ENCODE data around the gene CYP27B1. TPM values are rescaled to one million over a fixed set of nuclear protein-coding genes. Genes with fewer than 3 reads are reported as not detected.
"Not testable (repeated sequence)": the region's sequence is repeated elsewhere in the genome, so short reads cannot be mapped to it uniquely, and the experiment has no call there.

CYP27B1 gene
- total and polyA plus RNA-seq, 8 donors, result 0.58 to 4.7 (median 1.5) TPM

- peaks cover 0 to 100% of the 10 kb centered on the region in 2 donors for H3K36me3 ChIP-seq
- no peak overlapping the region for H3K27ac ChIP-seq
- no peak overlapping the region for H3K4me3 ChIP-seq
- no peak for TF ChIP-seq CTCF (IDR thresholded peaks at IDR 0.05)
- intact Hi-C loops (cut with DNase I), result no loop called here
- H3K27me3 ChIP-seq, result no peaks in the 10 kb centered on the region
- no peaks in the 10 kb centered on the region for H3K4me1 ChIP-seq
- ATAC-seq (no peak), DNase-seq (no peak)
- H3K9me3 ChIP-seq, result no peaks in the 10 kb centered on the region
Measured at GRCh38 chr12:57716305-57716704, 50.6 kb downstream of the CYP27B1 start.

DNA sequence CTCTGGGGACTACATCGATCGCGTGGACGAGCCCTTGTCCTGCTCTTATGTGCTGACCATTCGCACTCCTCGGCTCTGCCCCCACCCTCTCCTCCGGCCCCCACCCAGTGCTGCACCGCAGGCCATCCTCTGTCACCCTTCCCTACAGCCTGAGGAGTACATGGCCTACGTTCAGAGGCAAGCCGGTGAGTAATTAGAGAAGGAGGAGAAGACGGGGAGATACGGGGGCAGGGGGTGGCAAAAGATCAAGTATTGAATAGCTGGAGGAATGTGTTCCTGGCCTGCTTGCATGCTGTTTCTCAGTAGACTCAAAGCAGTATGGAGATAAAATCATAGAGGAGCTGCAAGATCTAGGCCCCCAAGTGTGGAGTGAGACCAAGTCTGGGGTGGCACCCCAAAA is 51.1 kb downstream of the CYP27B1 start:
- DNase-seq, result no peak
- peaks cover 0 to 96% of the 10 kb centered on the region in 2 donors for H3K36me3 ChIP-seq

DNA sequence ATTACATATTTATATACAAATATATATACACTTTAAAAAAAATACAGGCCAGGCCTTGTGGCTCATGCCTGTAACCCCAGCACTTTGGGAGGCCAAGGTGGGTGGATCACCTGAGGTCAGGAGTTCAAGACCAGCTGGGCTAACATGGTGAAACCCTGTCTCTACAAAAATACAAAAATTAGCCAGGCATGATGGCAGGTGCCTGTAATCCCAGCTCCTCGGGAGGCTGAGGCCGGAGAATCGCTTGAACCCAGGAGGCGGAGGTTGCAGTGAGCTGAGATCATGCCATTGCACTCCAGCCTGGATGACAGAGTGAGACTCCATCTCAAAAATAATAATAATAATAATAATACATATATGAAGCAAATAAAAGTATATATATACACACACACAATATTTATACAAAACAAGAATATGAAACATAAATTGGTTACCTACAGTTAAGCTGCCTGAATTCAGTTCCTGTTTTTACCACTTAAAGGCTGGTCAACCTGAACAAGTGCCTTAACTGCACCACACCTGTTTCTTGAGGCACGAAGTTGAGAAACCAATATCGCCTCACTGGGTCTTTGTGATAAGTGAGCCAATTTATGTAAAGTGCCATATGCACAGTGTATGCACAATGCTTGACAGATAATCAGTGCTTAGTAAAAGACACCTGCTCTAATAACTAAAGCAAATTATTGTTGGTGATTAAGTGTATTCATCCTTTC is 51.7 kb downstream of the CYP27B1 start:
- H3K4me3 ChIP-seq; intact Hi-C loops (cut with DNase I); H3K27ac ChIP-seq; H3K4me1 ChIP-seq; H3K27me3 ChIP-seq; ATAC-seq; H3K9me3 ChIP-seq; DNase-seq: not testable (repeated sequence)
- H3K36me3 ChIP-seq, result peaks cover 0 to 93% of the 10 kb centered on the region in 2 donors

More for the DNA sequence above, 51.1 kb downstream of the CYP27B1 start:
- Histone ChIP-seq H3K4me1 (no peaks in the 10 kb centered on the region), H3K27ac (no peak overlapping the region), H3K27me3 (no peaks in the 10 kb centered on the region), H3K4me3 (no peak overlapping the region), H3K9me3 (no peaks in the 10 kb centered on the region)
- no peak for TF ChIP-seq CTCF (IDR thresholded peaks at IDR 0.05)
- ATAC-seq, result no peak
- intact Hi-C loops (cut with DNase I), result no loop called here

GRCh38 chr12:57713209-57713608 is 53.7 kb downstream of the CYP27B1 start:
- no peak overlapping the region for H3K27ac ChIP-seq
- TF ChIP-seq CTCF (IDR thresholded peaks at IDR 0.05), result no peak
- ATAC-seq (no peak), DNase-seq (no peak)
- H3K9me3 ChIP-seq, result no peaks in the 10 kb centered on the region
- H3K4me1 ChIP-seq, result no peaks in the 10 kb centered on the region
- H3K36me3 ChIP-seq, result peaks cover 0 to 84% of the 10 kb centered on the region in 2 donors
- H3K27me3 ChIP-seq, result no peaks in the 10 kb centered on the region
- intact Hi-C loops (cut with DNase I), result no loop called here
- no peak overlapping the region for H3K4me3 ChIP-seq

GRCh38 chr12:57712701-57713100 is 54.2 kb downstream of the CYP27B1 start:
- no peak for TF ChIP-seq CTCF (IDR thresholded peaks at IDR 0.05)
- intact Hi-C loops (cut with DNase I), result no loop called here
- ATAC-seq (no peak), DNase-seq (no peak)
- Histone ChIP-seq H3K4me3 (no peak overlapping the region), H3K9me3 (no peaks in the 10 kb centered on the region), H3K27ac (no peak overlapping the region), H3K36me3 (peaks cover 0 to 84% of the 10 kb centered on the region in 2 donors), H3K27me3 (no peaks in the 10 kb centered on the region), H3K4me1 (no peaks in the 10 kb centered on the region)

Small RNA genes within 50 kb of the gene (microRNA-seq; reads per million reads assigned to microRNA genes)
- gene MIR6759, result 0 reads per million in 2 donors

Other genes with a start within 250 kb of the CYP27B1 start
- gene DDIT3, start 246.6 kb downstream of the CYP27B1 start, total RNA-seq, result 10 to 100 TPM; 18.3 to 27.2 TPM
- 10 to 100 TPM; 16.4 to 29.4 (median 19.3) TPM for gene DDIT3, start 246.6 kb downstream of the CYP27B1 start, polyA plus RNA-seq (ENCODE audit: insufficient read length in 6 of 6)
- 100 to 1,000 TPM in 1 of 2 donors, 10 to 100 TPM in 1; 69.1 to 111 TPM for gene MBD6, start 244.3 kb downstream of the CYP27B1 start, total RNA-seq
- 10 to 100 TPM; 61.3 to 84.6 (median 73.2) TPM for gene MBD6, start 244.3 kb downstream of the CYP27B1 start, polyA plus RNA-seq (ENCODE audit: insufficient read length in 6 of 6)
- 100 to 1,000 TPM; 104 to 111 TPM for gene DCTN2, start 219.9 kb downstream of the CYP27B1 start, total RNA-seq
- gene DCTN2, start 219.9 kb downstream of the CYP27B1 start, polyA plus RNA-seq (ENCODE audit: insufficient read length in 6 of 6), result 100 to 1,000 TPM; 150 to 162 (median 156) TPM
- under 1 TPM; 0.38 to 0.50 TPM for gene KIF5A, start 217.0 kb downstream of the CYP27B1 start, total RNA-seq
- 1 to 10 TPM; 4.3 to 6.5 (median 5.4) TPM for gene KIF5A, start 217.0 kb downstream of the CYP27B1 start, polyA plus RNA-seq (ENCODE audit: insufficient read length in 6 of 6)
- gene PIP4K2C, start 175.9 kb downstream of the CYP27B1 start, total RNA-seq, result 10 to 100 TPM; 43.4 to 44.1 TPM
- 10 to 100 TPM; 17.0 to 22.2 (median 21.3) TPM for gene PIP4K2C, start 175.9 kb downstream of the CYP27B1 start, polyA plus RNA-seq (ENCODE audit: insufficient read length in 6 of 6)
- 10 to 100 TPM; 20.1 to 30.4 TPM for gene DTX3, start 162.3 kb downstream of the CYP27B1 start, total RNA-seq
- 10 to 100 TPM; 51.3 to 64.8 (median 57.2) TPM for gene DTX3, start 162.3 kb downstream of the CYP27B1 start, polyA plus RNA-seq (ENCODE audit: insufficient read length in 6 of 6)
- gene ARHGEF25, start 155.6 kb downstream of the CYP27B1 start, total RNA-seq, result 10 to 100 TPM; 16.5 to 20.0 TPM
- 10 to 100 TPM; 45.1 to 53.4 (median 46.4) TPM for gene ARHGEF25, start 155.6 kb downstream of the CYP27B1 start, polyA plus RNA-seq (ENCODE audit: insufficient read length in 6 of 6)
- gene B4GALNT1, start 133.9 kb downstream of the CYP27B1 start, total RNA-seq, result 1 to 10 TPM; 2.0 to 3.8 TPM
- 1 to 10 TPM in 5 of 6 donors, under 1 TPM in 1; 0.78 to 1.8 (median 1.3) TPM for gene B4GALNT1, start 133.9 kb downstream of the CYP27B1 start, polyA plus RNA-seq (ENCODE audit: insufficient read length in 6 of 6)
- gene OS9, start 72.9 kb downstream of the CYP27B1 start, total RNA-seq, result 100 to 1,000 TPM; 282 to 321 TPM
- 100 to 1,000 TPM; 200 to 228 (median 219) TPM for gene OS9, start 72.9 kb downstream of the CYP27B1 start, polyA plus RNA-seq (ENCODE audit: insufficient read length in 6 of 6)
- 1 to 10 TPM; 1.9 to 5.8 TPM for gene AGAP2, start 28.3 kb downstream of the CYP27B1 start, total RNA-seq
- under 1 TPM; 0.31 to 0.57 (median 0.48) TPM for gene AGAP2, start 28.3 kb downstream of the CYP27B1 start, polyA plus RNA-seq (ENCODE audit: insufficient read length in 6 of 6)
- 10 to 100 TPM; 33.5 to 40.0 TPM for gene TSPAN31, start 22.0 kb downstream of the CYP27B1 start, total RNA-seq
- gene TSPAN31, start 22.0 kb downstream of the CYP27B1 start, polyA plus RNA-seq (ENCODE audit: insufficient read length in 6 of 6), result 10 to 100 TPM; 69.2 to 83.8 (median 76.5) TPM
- 100 to 1,000 TPM in 1 of 2 donors, 10 to 100 TPM in 1; 80.1 to 130 TPM for gene CDK4, start 14.8 kb downstream of the CYP27B1 start, total RNA-seq
- 100 to 1,000 TPM; 215 to 269 (median 245) TPM for gene CDK4, start 14.8 kb downstream of the CYP27B1 start, polyA plus RNA-seq (ENCODE audit: insufficient read length in 6 of 6)
- 10 to 100 TPM; 17.4 to 22.4 TPM for gene MARCHF9, start 12.0 kb downstream of the CYP27B1 start, total RNA-seq
- 10 to 100 TPM; 16.5 to 22.6 (median 19.5) TPM for gene MARCHF9, start 12.0 kb downstream of the CYP27B1 start, polyA plus RNA-seq (ENCODE audit: insufficient read length in 6 of 6)
- 10 to 100 TPM; 17.3 to 39.2 TPM for gene METTL1, start 5.0 kb upstream of the CYP27B1 start, total RNA-seq
- gene METTL1, start 5.0 kb upstream of the CYP27B1 start, polyA plus RNA-seq (ENCODE audit: insufficient read length in 6 of 6), result 10 to 100 TPM; 26.3 to 40.2 (median 30.6) TPM
- 1 to 10 TPM; 6.2 to 6.3 TPM for gene EEF1AKMT3, start 5.5 kb upstream of the CYP27B1 start, total RNA-seq
- gene EEF1AKMT3, start 5.5 kb upstream of the CYP27B1 start, polyA plus RNA-seq (ENCODE audit: insufficient read length in 6 of 6), result 10 to 100 TPM; 14.7 to 19.7 (median 17.2) TPM
- 10 to 100 TPM; 25.6 to 26.2 TPM for gene TSFM, start 15.7 kb upstream of the CYP27B1 start, total RNA-seq
- 10 to 100 TPM; 26.9 to 35.3 (median 31.5) TPM for gene TSFM, start 15.7 kb upstream of the CYP27B1 start, polyA plus RNA-seq (ENCODE audit: insufficient read length in 6 of 6)
- 10 to 100 TPM; 10.5 to 12.8 TPM for gene AVIL, start 51.7 kb upstream of the CYP27B1 start, total RNA-seq
- gene AVIL, start 51.7 kb upstream of the CYP27B1 start, polyA plus RNA-seq (ENCODE audit: insufficient read length in 6 of 6), result 10 to 100 TPM; 10.7 to 21.6 (median 20.0) TPM
- 100 to 1,000 TPM; 179 to 210 TPM for gene CTDSP2, start 79.7 kb upstream of the CYP27B1 start, total RNA-seq
- 100 to 1,000 TPM; 275 to 321 (median 287) TPM for gene CTDSP2, start 79.7 kb upstream of the CYP27B1 start, polyA plus RNA-seq (ENCODE audit: insufficient read length in 6 of 6)
- 1 to 10 TPM; 6.1 to 6.4 TPM for gene ATP23, start 174.5 kb upstream of the CYP27B1 start, total RNA-seq
- gene ATP23, start 174.5 kb upstream of the CYP27B1 start, polyA plus RNA-seq (ENCODE audit: insufficient read length in 6 of 6), result 10 to 100 TPM in 1 of 6 donors, 1 to 10 TPM in 5; 8.6 to 14.1 (median 9.2) TPM